ENCODE results near the gene BIRC7. TPM values are rescaled to one million over a fixed set of nuclear protein-coding genes. Genes with fewer than 3 reads are reported as not detected.

The BIRC7 gene
- total RNA-seq, 6 experiments from 2014 or later, result not detected

DNA sequence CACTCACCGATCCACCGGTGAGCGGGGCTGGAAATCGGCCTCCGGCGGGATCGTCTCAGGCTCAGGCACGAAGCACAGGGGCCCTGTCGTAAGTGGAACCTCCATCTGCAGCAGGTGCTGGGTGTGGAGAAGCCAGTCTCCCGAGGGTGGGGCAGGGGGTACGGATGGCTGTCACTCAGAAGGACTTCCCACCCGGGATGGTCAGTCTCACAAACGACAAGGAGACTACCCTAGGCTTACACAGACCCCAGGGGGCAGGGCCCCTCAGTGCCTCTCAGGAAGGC, 47.6 kb upstream of the BIRC7 start:
- no peak for TF ChIP-seq POLR2A (IDR thresholded peaks at IDR 0.05)
- TF ChIP-seq, protein P1, sequence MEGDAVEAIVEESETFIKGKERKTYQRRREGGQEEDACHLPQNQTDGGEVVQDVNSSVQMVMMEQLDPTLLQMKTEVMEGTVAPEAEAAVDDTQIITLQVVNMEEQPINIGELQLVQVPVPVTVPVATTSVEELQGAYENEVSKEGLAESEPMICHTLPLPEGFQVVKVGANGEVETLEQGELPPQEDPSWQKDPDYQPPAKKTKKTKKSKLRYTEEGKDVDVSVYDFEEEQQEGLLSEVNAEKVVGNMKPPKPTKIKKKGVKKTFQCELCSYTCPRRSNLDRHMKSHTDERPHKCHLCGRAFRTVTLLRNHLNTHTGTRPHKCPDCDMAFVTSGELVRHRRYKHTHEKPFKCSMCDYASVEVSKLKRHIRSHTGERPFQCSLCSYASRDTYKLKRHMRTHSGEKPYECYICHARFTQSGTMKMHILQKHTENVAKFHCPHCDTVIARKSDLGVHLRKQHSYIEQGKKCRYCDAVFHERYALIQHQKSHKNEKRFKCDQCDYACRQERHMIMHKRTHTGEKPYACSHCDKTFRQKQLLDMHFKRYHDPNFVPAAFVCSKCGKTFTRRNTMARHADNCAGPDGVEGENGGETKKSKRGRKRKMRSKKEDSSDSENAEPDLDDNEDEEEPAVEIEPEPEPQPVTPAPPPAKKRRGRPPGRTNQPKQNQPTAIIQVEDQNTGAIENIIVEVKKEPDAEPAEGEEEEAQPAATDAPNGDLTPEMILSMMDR (IDR thresholded peaks at IDR 0.05), result no peak
- Histone ChIP-seq H3K4me3 (no peak overlapping the region), H3K9me3 (no peaks in the 10 kb centered on the region), H3K4me1 (no peaks in the 10 kb centered on the region), H3K27ac (no peak overlapping the region), H3K36me3 (no peaks in the 10 kb centered on the region), H3K27me3 (no peaks in the 10 kb centered on the region)
- DNase-seq, result no peak
- no CpG with 5 or more reads among the region's 13 CpGs for WGBS (ENCODE audit: insufficient coverage, low coverage, low lambda C conversion rate, missing lambda C conversion rate)
- ATAC-seq, result no peak
- intact Hi-C loops (cut with DNase I), result no loop called here

DNA sequence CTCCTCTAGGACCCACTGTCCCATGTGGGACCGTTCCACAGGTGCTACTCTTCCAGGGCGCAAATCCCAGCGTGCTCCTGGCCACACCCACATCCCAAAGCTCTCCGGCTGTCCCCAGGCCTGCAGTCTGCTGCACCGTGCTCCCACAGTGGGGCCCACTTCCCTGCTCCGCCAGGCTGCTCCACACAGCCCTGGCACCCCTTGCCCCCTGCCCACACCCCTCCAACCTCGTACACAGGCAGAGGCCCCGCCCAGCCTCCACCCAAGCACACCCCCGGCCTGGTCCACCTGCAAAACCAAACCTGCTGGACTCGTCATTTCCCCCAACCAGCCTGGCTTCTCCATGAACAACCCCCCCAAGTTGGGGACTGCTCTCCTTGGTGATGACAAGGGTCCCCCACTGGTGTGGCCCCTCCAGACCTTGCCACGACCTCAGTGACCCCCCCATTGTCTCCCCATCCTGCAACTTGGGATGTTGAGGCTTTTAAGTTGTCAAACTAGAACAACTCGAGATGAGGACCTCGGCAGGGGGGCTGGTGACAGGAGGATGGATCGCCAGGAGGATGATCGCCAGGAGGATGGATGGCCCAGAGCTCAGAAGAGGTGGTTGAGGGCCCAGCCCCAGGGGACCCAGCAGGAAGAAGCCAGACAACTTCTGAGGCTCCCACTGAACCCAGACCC, 46.9 kb upstream of the BIRC7 start:
- WGBS (ENCODE audit: insufficient coverage, low coverage, low lambda C conversion rate, missing lambda C conversion rate), result 62% methylated on average over 13 of the region's 15 CpGs
- Histone ChIP-seq H3K4me1 (no peaks in the 10 kb centered on the region), H3K4me3 (no peak overlapping the region), H3K27ac (no peak overlapping the region), H3K36me3 (no peaks in the 10 kb centered on the region), H3K9me3 (no peaks in the 10 kb centered on the region), H3K27me3 (no peaks in the 10 kb centered on the region)
- no peak for TF ChIP-seq POLR2A (IDR thresholded peaks at IDR 0.05)
- TF ChIP-seq, protein P1 (IDR thresholded peaks at IDR 0.05), result no peak
- no peak for DNase-seq
- intact Hi-C loops (cut with DNase I), result no loop called here
- no peak for ATAC-seq

DNA sequence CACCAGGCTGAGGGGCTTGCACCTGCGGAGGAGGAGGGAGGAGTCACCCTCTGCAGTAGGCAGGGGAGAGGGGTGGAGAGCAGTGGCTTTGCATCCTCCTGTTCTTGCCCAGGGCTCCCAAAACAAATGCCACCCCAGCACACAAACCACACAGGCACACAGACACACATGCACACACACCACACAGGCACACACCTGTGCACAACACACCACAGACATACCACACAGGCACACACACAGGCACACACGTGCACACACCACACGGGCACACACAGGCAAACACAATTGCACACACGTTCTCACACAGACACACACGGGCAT, 46.4 kb upstream of the BIRC7 start:
- WGBS (ENCODE audit: insufficient coverage, low coverage, low lambda C conversion rate, missing lambda C conversion rate), result 74% methylated on average over 4 of the region's 5 CpGs
- no peak for ATAC-seq
- DNase-seq, result no peak
- Histone ChIP-seq H3K27me3 (no peaks in the 10 kb centered on the region), H3K4me3 (no peak overlapping the region), H3K36me3 (no peaks in the 10 kb centered on the region), H3K27ac (no peak overlapping the region), H3K9me3 (no peaks in the 10 kb centered on the region), H3K4me1 (no peaks in the 10 kb centered on the region)
- intact Hi-C loops (cut with DNase I), result no loop called here
- no peak for TF ChIP-seq POLR2A (IDR thresholded peaks at IDR 0.05)
- TF ChIP-seq, protein P1 (IDR thresholded peaks at IDR 0.05), result no peak

DNA sequence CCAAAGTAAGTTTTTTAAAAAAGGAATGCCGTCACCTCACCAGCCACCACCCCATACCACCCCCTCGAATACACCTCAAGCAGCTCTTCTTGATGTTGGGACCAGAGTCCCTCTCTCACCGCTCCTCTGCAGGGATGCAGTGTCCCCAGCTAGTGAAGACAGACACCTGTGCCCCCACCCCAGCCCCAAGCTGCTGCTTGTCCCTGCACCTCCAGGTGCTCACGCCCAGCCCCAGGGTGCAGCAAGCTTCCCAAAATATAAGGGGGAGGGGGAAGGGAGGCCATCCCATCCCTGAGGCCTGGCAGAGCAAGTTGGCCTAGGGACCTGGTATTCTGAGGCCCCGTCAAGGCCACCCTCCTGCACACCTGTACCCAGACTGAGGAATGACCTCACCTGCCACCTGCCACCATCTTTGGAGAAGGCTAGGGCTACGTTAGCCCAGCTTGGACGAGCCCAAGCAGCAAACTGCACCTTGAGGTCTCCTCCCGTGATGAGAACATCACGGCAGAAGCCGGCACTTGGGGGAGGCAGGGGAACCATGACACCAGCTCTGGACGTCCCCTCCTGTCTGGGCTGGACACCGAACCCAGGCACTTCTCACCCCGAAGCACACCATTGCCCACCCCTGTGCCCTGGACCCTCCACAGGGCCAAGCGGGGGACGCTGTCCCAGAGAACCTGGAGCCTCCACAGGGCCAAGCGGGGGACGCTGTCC, 45.7 kb upstream of the BIRC7 start:
- H3K4me3 ChIP-seq, result no peak overlapping the region
- no peak for TF ChIP-seq POLR2A (IDR thresholded peaks at IDR 0.05)
- TF ChIP-seq, protein P1 (IDR thresholded peaks at IDR 0.05), result no peak
- peak in 1 of 3 donors; percentile 31 for DNase-seq
- H3K27me3 ChIP-seq, result no peaks in the 10 kb centered on the region
- no peak overlapping the region for H3K27ac ChIP-seq
- 81% methylated on average over 9 of the region's 17 CpGs for WGBS (ENCODE audit: insufficient coverage, low coverage, low lambda C conversion rate, missing lambda C conversion rate)
- no peaks in the 10 kb centered on the region for H3K4me1 ChIP-seq
- intact Hi-C loops (cut with DNase I), result no loop called here
- H3K36me3 ChIP-seq, result peaks cover 0 to 3% (median 0%) of the 10 kb centered on the region in 4 donors
- no peaks in the 10 kb centered on the region for H3K9me3 ChIP-seq
- no peak for ATAC-seq

Measured in right lobe of liver (tissue), 6 donors.